ENCODE measurements around the gene RAPGEF1. TPM values are rescaled to one million over a fixed set of nuclear protein-coding genes. Genes with fewer than 3 reads are reported as not detected.

RAPGEF1 gene
- total RNA-seq, 2 donors from 2014 or later: 170 to 175 TPM

- H3K4me1 Mint-ChIP-seq (ENCODE audit: low read depth): peaks cover 18% of the 10 kb centered on the region
- DNase-seq: no peak
- H3K27me3 Mint-ChIP-seq (ENCODE audit: low read depth): no peaks in the 10 kb centered on the region
- H3K27ac Mint-ChIP-seq: no peak overlapping the region
- H3K36me3 Mint-ChIP-seq (ENCODE audit: insufficient read depth in 2 of 2): peaks cover under 1 to 2% of the 10 kb centered on the region in 2 donors
- no peak for ATAC-seq (replicated peaks in 1 of 2)
- no peak overlapping the region for H3K4me3 Mint-ChIP-seq
- no peaks in the 10 kb centered on the region for H3K9me3 Mint-ChIP-seq
Measured at GRCh38 chr9:131593091-131593820, 146.6 kb downstream of the RAPGEF1 start.

GRCh38 chr9:131591845-131592208 is 148.0 kb downstream of the RAPGEF1 start:
- peaks cover 26% of the 10 kb centered on the region for H3K4me1 Mint-ChIP-seq (ENCODE audit: low read depth)
- no peak overlapping the region for H3K4me3 Mint-ChIP-seq
- no peak for ATAC-seq (replicated peaks in 1 of 2)
- H3K27me3 Mint-ChIP-seq (ENCODE audit: low read depth): no peaks in the 10 kb centered on the region
- no peaks in the 10 kb centered on the region for H3K9me3 Mint-ChIP-seq
- H3K36me3 Mint-ChIP-seq (ENCODE audit: insufficient read depth in 2 of 2): peaks cover 4 to 5% of the 10 kb centered on the region in 2 donors
- no peak overlapping the region for H3K27ac Mint-ChIP-seq
- DNase-seq: no peak

- H3K27me3 Mint-ChIP-seq (ENCODE audit: low read depth): no peaks in the 10 kb centered on the region
- peak overlapping the region; percentile 36 for H3K27ac Mint-ChIP-seq
- DNase-seq: peak; percentile 84
- H3K4me3 Mint-ChIP-seq: no peak overlapping the region
- peak; percentile 90 to 92 for ATAC-seq (replicated peaks in 1 of 2)
- H3K9me3 Mint-ChIP-seq: no peaks in the 10 kb centered on the region
- H3K36me3 Mint-ChIP-seq (ENCODE audit: insufficient read depth in 2 of 2): peaks cover 4 to 9% of the 10 kb centered on the region in 2 donors
- H3K4me1 Mint-ChIP-seq (ENCODE audit: low read depth): peaks cover 32% of the 10 kb centered on the region
Measured at GRCh38 chr9:131590907-131591844, 148.7 kb downstream of the RAPGEF1 start.

- Mint-ChIP-seq H3K36me3 (ENCODE audit: insufficient read depth in 2 of 2) (peaks cover 4 to 9% of the 10 kb centered on the region in 2 donors), H3K9me3 (no peaks in the 10 kb centered on the region), H3K27ac (peak overlapping the region; percentile 36), H3K4me1 (ENCODE audit: low read depth) (peaks cover 40% of the 10 kb centered on the region), H3K4me3 (no peak overlapping the region), H3K27me3 (ENCODE audit: low read depth) (no peaks in the 10 kb centered on the region)
- ATAC-seq (replicated peaks in 1 of 2): no peak
- DNase-seq: no peak
Measured at GRCh38 chr9:131590449-131590848, 149.4 kb downstream of the RAPGEF1 start.

- peaks cover 8 to 9% of the 10 kb centered on the region in 2 donors for H3K36me3 Mint-ChIP-seq (ENCODE audit: insufficient read depth in 2 of 2)
- DNase-seq: no peak
- no peak overlapping the region for H3K4me3 Mint-ChIP-seq
- no peaks in the 10 kb centered on the region for H3K9me3 Mint-ChIP-seq
- H3K4me1 Mint-ChIP-seq (ENCODE audit: low read depth): peaks cover 44% of the 10 kb centered on the region
- no peak for ATAC-seq (replicated peaks in 1 of 2)
- no peak overlapping the region for H3K27ac Mint-ChIP-seq
- H3K27me3 Mint-ChIP-seq (ENCODE audit: low read depth): no peaks in the 10 kb centered on the region
Measured at GRCh38 chr9:131589993-131590392, 149.9 kb downstream of the RAPGEF1 start.

- no peak for DNase-seq
- Mint-ChIP-seq H3K36me3 (ENCODE audit: insufficient read depth in 2 of 2) (peaks cover 9 to 12% of the 10 kb centered on the region in 2 donors), H3K9me3 (no peaks in the 10 kb centered on the region), H3K4me1 (ENCODE audit: low read depth) (peaks cover 51% of the 10 kb centered on the region), H3K27me3 (ENCODE audit: low read depth) (no peaks in the 10 kb centered on the region), H3K27ac (no peak overlapping the region), H3K4me3 (no peak overlapping the region)
- ATAC-seq (replicated peaks in 1 of 2): no peak
Measured at GRCh38 chr9:131589124-131589711, 150.7 kb downstream of the RAPGEF1 start.

GRCh38 chr9:131588396-131588795 is 151.5 kb downstream of the RAPGEF1 start:
- ATAC-seq (replicated peaks in 1 of 2): no peak
- Mint-ChIP-seq H3K4me1 (ENCODE audit: low read depth) (peaks cover 51% of the 10 kb centered on the region), H3K4me3 (no peak overlapping the region), H3K9me3 (no peaks in the 10 kb centered on the region), H3K36me3 (ENCODE audit: insufficient read depth in 2 of 2) (peaks cover 9 to 13% of the 10 kb centered on the region in 2 donors), H3K27me3 (ENCODE audit: low read depth) (no peaks in the 10 kb centered on the region), H3K27ac (no peak overlapping the region)
- no peak for DNase-seq

GRCh38 chr9:131587906-131588305 is 152.0 kb downstream of the RAPGEF1 start:
- Mint-ChIP-seq H3K9me3 (no peaks in the 10 kb centered on the region), H3K4me3 (no peak overlapping the region), H3K27ac (no peak overlapping the region), H3K4me1 (ENCODE audit: low read depth) (peaks cover 51% of the 10 kb centered on the region), H3K36me3 (ENCODE audit: insufficient read depth in 2 of 2) (peaks cover 9 to 16% of the 10 kb centered on the region in 2 donors), H3K27me3 (ENCODE audit: low read depth) (no peaks in the 10 kb centered on the region)
- ATAC-seq (replicated peaks in 1 of 2) (no peak), DNase-seq (no peak)

GRCh38 chr9:131587331-131587730 is 152.5 kb downstream of the RAPGEF1 start:
- Mint-ChIP-seq H3K27ac (peak overlapping the region; percentile 7), H3K4me1 (ENCODE audit: low read depth) (peaks cover 51% of the 10 kb centered on the region), H3K9me3 (no peaks in the 10 kb centered on the region), H3K4me3 (no peak overlapping the region), H3K27me3 (ENCODE audit: low read depth) (no peaks in the 10 kb centered on the region), H3K36me3 (ENCODE audit: insufficient read depth in 2 of 2) (peaks cover 9 to 17% of the 10 kb centered on the region in 2 donors)
- DNase-seq (no peak), ATAC-seq (replicated peaks in 1 of 2) (no peak)

GRCh38 chr9:131585375-131585774 is 154.5 kb downstream of the RAPGEF1 start:
- peak; percentile 72 to 84 for ATAC-seq (replicated peaks in 1 of 2)
- no peaks in the 10 kb centered on the region for H3K9me3 Mint-ChIP-seq
- peaks cover 14 to 24% of the 10 kb centered on the region in 2 donors for H3K36me3 Mint-ChIP-seq (ENCODE audit: insufficient read depth in 2 of 2)
- no peaks in the 10 kb centered on the region for H3K27me3 Mint-ChIP-seq (ENCODE audit: low read depth)
- H3K27ac Mint-ChIP-seq: peak overlapping the region; percentile 73
- DNase-seq: peak; percentile 48 to 61
- H3K4me3 Mint-ChIP-seq: peak overlapping the region; percentile 62 to 70
- peaks cover 34% of the 10 kb centered on the region for H3K4me1 Mint-ChIP-seq (ENCODE audit: low read depth)

- DNase-seq (no peak), ATAC-seq (replicated peaks in 1 of 2) (peak; percentile 9 to 17)
- no peaks in the 10 kb centered on the region for H3K27me3 Mint-ChIP-seq (ENCODE audit: low read depth)
- no peaks in the 10 kb centered on the region for H3K9me3 Mint-ChIP-seq
- H3K4me3 Mint-ChIP-seq: peak overlapping the region; percentile 62 to 70
- H3K36me3 Mint-ChIP-seq (ENCODE audit: insufficient read depth in 2 of 2): peaks cover 14 to 24% of the 10 kb centered on the region in 2 donors
- peak overlapping the region; percentile 73 for H3K27ac Mint-ChIP-seq
- peaks cover 33% of the 10 kb centered on the region for H3K4me1 Mint-ChIP-seq (ENCODE audit: low read depth)
Measured at GRCh38 chr9:131584858-131585257, 155.0 kb downstream of the RAPGEF1 start.

GRCh38 chr9:131583836-131584555 is 155.9 kb downstream of the RAPGEF1 start:
- Mint-ChIP-seq H3K36me3 (ENCODE audit: insufficient read depth in 2 of 2) (peaks cover 14 to 27% of the 10 kb centered on the region in 2 donors), H3K4me1 (ENCODE audit: low read depth) (peaks cover 40% of the 10 kb centered on the region), H3K9me3 (no peaks in the 10 kb centered on the region), H3K4me3 (no peak overlapping the region), H3K27me3 (ENCODE audit: low read depth) (no peaks in the 10 kb centered on the region), H3K27ac (peak overlapping the region; percentile 63)
- DNase-seq: no peak
- no peak for ATAC-seq (replicated peaks in 1 of 2)
